Activated CD4-positive, alpha-beta T cell treated with anti-CD3 and anti-CD28 coated beads for 4 hours (primary cell): ENCODE data around the gene ATF3.
A peak's percentile ranks its signal among the peaks of the same experiment; 100 is the strongest.

Experiments used
- DNase-seq, 2 donors: peaks; one replicate each; pipeline ENCODE4 v3.0.0-alpha.2; 2020

ATF3 gene

DNA sequence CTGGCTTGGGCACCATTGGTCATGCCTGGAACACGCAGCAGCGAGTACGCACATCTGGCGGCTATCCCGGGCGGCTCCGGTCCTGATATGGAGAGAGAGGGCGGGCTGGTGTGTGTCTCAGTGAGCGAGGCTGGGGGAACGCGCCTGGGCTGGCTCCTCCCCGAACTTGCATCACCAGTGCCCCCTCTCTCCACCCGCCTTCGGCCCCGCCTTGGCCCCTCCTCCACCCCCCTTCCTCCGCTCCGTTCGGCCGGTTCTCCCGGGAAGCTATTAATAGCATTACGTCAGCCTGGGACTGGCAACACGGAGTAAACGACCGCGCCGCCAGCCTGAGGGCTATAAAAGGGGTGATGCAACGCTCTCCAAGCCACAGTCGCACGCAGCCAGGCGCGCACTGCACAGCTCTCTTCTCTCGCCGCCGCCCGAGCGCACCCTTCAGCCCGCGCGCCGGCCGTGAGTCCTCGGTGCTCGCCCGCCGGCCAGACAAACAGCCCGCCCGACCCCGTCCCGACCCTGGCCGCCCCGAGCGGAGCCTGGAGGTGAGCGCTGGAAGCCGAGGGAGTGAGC lies at the start of gene ATF3:
Gene ATF3 (plus strand): TSS at position 370 of the 567 bp plus-strand sequence. CDS start 6,261 bp downstream, outside the sequence.
- peak; percentile 90 to 91 for DNase-seq

- DNase-seq: no peak
Observed at GRCh38 chr1:212559929-212560328, 48.6 kb upstream of the ATF3 start.

DNA sequence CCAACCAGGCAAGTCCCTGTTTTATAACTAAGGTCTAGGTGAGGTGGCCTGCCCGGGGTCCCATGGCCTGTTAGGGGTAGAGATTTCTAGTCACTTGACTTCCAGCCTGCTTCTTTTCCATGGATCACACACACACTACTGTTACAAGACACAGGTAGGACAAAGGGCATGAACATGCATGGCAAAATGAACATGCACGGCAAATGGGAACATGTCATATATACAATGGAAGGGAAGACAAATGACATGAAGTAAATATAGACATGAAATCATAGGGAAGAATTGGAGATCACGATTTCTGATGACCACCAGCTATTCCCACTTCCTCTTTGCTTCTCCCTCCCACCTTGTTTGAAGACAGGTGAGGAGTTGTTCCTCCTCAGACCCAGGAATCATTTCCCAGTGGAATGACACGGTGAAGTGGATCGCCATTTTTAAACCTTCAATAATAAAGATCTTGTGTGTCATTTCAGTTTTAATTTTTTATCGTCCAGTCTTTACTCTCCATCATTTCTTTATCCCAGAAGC lies 47.6 kb upstream of the ATF3 start:
- no peak for DNase-seq

GRCh38 chr1:212561501-212561931 lies 47.0 kb upstream of the ATF3 start:
- DNase-seq: no peak

DNA sequence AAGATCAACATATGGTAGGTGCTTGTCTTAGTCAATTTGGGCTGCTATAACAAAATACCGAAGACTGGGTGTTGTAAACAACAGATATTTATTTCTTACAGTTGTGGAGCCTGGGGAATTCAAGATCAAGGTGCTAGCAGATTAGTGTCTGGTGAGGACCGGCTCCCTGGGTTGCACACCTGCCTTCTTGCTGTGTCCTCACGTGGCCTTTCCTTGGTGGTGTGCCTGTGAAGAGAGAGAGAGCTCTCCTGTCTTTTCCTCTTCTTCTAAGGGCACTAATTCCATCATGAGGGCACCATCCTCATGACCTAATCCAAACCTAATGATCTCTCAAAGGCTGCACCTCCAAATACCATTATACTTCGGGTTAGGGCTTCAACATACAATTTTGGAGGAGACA lies 45.8 kb upstream of the ATF3 start:
- no peak for DNase-seq

DNA sequence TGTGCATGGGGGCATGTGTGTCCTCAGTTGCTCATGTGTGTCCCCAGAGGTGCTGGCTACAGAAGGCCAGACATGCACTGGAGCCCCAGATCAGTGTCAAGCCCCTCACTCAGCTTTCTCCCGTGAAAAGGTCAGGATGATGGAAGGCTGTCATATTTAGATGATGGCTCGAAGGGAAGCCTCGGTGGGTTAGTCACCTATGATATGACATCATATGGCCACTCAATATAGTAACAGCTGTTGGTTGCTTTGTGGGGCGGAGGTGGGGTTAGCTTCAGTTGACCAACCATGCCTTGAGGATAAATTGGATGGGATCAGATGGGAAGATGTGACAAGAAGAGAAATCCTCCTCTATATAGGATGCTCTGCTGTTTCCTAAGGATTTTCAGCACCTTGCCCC lies 43.5 kb upstream of the ATF3 start:
- DNase-seq: no peak

GRCh38 chr1:212565571-212566305 lies 42.8 kb upstream of the ATF3 start:
- DNase-seq: no peak

GRCh38 chr1:212566522-212567479 lies 41.8 kb upstream of the ATF3 start:
- DNase-seq: peak; percentile 64 to 70

- DNase-seq: no peak
Observed at GRCh38 chr1:212567638-212568037, 40.9 kb upstream of the ATF3 start.

GRCh38 chr1:212568978-212569537 lies 39.5 kb upstream of the ATF3 start:
- no peak for DNase-seq

GRCh38 chr1:212574732-212575131 lies 33.8 kb upstream of the ATF3 start:
- DNase-seq: no peak

- no peak for DNase-seq
Observed at GRCh38 chr1:212575333-212575732, 33.2 kb upstream of the ATF3 start.

GRCh38 chr1:212578041-212578440 lies 30.5 kb upstream of the ATF3 start:
- DNase-seq: no peak

DNA sequence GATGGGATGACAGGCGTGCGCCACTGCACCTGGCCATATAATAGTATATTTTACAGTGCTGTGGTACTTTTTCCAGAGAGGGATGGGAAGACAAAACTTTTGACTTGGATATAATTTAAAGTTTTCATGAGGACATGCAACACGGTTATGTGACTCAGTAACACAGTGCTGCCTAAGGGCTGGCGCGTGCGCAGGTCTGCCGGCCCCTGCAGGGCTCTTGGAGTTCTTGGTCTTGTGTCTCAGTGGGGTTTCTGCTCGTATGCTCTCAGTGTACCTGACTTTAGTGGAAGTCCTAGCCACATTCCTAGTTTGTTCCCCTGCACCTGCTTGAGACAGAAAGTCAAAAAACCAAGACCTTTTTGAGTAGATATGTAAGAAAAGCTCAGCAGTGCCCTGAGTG lies 27.5 kb upstream of the ATF3 start:
- DNase-seq: no peak

DNA sequence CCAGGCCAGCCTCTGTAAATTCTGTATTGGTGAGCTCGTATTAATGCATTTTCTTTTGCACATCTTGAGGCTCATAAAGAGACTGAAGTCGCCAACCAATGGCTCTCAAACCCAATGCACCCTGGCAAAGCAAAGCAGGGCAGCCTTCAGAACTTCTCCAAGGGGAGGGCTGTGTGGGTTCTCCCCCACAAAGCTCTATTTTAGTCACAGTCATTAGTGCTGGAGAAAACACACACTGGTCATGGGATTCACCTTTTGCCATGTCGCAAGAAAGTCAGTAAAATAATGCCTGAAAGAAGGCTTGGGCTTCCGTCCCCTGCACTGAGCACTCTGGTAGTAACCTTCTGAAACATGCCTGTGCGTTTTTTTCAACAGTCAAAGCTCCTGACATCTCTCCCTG lies 26.3 kb upstream of the ATF3 start:
- no peak for DNase-seq

GRCh38 chr1:212582808-212583615 lies 25.5 kb upstream of the ATF3 start:
- no peak for DNase-seq

- no peak for DNase-seq
Observed at GRCh38 chr1:212583643-212584042, 24.9 kb upstream of the ATF3 start.

DNA sequence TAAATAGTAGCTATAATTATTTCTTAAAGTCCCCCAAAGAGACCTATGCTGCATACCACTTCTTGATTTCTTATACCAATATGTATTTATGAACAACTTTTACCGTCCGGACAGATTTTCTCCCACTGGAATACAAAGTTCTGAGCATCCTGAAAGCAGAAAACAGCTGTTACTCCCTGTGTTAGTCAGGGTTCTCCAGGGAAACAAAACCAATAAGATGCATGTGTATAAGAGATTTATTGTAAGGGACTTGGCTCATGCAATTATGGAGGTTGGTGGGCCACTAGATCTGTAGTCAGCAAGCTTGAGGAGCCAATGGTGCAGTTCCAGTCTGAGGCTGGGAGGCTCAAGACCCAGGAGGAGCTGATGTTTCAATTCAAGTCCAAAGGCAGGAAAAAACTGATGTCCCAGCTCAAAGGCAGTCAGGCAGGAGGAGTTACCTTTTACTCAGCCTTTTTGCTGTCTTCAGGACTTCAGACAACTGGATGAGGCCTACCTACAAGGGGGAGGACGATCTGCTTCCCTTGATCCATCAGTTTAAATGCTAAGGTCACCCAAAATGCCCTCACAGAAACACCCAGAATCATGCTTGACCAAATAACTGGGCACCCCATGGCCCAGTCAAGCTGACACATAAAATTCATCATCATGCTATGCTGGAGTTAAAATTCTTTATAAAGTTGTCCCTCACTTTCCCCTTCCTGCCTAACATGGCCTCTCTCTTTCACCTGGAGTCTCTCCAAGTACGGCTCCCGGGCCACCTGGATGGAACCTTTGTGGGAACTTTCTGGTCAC lies 24.3 kb upstream of the ATF3 start:
- no peak for DNase-seq

DNA sequence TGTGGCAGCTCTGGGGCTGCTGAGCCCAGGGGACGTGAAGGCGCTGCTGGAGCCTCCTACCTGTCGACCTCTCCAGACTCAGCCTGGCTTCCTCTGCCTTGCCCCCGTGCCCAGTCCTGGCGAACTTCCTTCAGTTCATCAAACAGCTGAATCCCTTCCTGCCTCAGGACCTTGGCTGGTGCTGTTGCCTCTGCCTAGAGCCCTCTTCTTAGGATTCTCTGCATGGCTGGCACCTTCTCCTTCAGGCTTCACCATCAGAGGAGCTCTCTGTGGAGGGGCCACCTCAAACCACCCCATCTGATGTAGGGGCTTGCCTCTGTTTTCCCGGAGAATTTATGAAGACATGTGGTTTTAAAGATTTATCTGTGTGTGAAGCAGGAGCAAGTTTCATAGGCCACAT lies 23.4 kb upstream of the ATF3 start:
- DNase-seq: no peak

DNA sequence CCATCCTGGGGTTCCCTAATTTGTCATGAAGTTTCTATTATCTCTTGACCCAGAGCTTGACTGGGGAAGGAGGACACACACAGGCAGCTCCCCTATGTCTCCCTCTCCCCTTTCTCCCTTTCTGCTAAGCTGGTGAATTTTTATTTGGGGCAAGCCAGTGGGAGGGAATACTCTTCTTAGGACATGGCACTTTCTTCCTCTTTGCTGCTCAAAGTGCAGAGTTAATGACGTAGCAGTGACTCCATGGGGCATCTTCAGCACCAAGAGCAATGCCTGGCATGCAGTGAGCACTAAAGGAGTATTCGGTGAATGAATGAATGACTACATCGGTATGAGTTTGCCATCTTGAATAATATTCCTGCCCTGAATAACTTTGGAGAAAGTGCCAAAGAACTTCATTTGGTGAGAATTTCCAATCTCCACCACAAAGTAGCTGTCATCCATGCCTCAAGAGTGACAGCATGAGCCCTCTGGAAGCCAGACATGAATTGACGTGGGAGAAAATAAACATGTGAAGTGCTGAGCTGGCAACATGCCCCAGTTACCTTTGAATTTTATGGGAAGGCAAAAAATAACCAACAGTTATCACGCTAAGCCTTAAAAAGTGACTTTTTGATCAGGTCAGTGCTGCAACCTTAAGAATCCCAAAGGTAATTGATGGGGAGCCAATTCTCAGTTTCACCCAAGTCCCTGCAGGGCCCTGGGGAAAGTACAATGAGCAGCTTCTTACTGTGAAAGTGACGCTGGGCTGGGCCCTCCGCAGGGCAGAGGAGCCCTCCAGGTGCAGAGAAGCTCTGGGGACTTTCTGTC lies 22.1 kb upstream of the ATF3 start:
- no peak for DNase-seq
